Activated CD4-positive, CD25-positive, alpha-beta regulatory T cell treated with anti-CD3 and anti-CD28 coated beads, Interleukin-2, amount 50 U/mL, for 16 hours (primary cell): Measurements from ENCODE around the gene PLA2G2C.

Experiments used
- DNase-seq: peaks from one replicate; pipeline ENCODE4 v3.0.0-alpha.2; 2020; ENCODE audit warnings: low read depth, low spot score

The PLA2G2C gene

GRCh38 chr1:20207546-20207945 is 21.2 kb upstream of the PLA2G2C start:
- no peak for DNase-seq

DNA sequence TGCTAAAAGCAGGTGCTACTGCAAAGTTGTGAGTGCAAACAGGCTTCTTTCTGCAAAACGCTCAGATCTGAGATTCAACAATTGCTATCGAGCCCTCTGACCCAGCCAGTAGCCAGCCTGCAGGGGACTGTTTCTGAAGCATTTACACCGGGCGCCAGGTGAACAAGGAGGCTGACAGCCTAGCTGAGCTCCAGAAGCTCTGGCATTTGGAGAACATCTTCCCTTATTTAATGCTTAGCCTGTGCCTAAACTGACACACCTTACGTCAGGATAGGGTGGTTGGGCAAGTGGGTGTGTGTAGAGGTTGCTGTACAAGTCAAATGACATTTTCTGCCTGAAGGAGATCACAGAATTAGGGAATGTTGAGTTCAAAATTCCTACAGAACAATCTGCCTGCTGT is 15.8 kb upstream of the PLA2G2C start:
- DNase-seq, result no peak

DNA sequence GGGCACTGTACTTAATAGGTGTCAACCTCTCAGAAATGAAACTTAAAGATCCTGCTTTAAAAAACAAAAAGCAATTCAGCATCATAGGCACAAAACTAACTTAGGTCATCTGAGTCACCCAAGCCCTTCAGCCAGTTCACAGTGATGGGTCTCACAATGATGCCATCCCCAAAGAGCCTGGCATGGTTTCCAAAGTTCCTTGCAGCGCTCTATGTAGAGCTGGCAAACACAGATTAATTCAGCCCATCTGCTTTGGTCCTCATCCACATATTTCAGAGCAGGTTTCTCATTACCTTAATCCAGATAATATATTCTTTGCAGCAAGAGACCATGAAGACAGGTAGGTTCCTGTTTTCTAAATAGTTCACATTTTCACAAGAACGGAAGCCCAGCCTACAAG is 14.6 kb upstream of the PLA2G2C start:
- DNase-seq, result no peak

DNA sequence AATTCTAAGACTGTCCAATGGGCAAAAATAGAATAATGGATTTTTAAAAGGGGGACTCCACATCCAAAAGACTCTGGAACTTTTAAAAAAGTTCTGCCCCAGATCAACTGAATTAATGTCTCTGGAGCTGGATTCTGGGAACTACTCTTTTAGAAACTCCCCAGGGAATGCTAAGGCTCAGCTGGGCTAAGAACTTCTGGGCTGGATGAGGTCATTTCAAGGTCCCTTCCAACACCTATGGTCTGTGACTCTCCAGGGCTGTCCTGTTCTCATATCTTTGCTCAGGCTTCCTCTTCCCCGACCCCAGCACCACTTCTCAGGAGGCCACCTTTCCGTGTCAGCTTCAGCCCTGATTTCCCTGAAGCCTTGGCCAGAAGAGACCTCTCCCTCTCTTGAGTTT is 13.5 kb upstream of the PLA2G2C start:
- DNase-seq, result no peak

DNA sequence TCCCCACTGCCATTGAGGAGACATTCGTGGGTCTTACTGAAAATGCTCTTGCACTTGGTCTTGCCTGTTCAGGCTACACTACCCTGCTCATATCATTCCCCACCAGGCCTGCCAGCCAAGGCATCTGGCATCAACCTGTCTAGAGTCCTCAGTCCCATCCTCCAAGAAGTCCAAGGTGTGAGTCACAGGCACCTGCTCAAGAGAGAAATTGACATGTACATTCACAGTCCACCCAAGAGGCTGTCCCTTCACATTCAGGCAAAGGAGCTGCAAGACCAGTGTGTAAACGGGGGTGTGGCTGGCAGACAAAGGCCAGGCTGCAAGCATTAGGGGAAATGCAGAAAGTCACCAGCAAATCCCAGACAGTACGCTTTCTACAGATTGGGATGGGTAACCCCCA is 13.1 kb upstream of the PLA2G2C start:
- DNase-seq, result no peak

- DNase-seq, result no peak
Measured at GRCh38 chr1:20198918-20199317, 12.6 kb upstream of the PLA2G2C start.

GRCh38 chr1:20198296-20198695 is 12.0 kb upstream of the PLA2G2C start:
- no peak for DNase-seq

DNA sequence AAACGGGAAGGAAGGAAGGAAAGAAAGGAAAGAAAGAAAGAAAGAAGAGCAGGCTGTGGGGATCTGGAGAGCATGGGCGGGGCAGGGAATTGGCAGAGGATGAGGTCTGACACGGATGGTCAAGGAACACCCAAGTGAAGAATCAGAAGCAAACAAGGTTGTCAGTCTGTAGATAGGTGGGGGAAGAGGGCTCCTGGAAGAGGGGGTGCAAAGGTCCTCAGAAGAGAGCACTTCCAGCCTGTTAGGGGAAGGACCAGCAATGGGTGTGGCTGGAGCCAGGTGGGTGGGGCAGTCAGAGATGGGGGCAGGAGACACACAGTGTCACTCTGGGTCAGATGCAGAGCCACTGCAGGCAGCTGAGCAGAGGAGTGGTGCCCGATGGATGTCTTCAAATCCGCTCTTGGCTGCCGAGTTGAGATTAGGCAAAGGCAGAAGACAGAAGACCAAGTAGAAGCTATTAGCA is 11.0 kb upstream of the PLA2G2C start:
- no peak for DNase-seq

- DNase-seq, result no peak
Measured at GRCh38 chr1:20195462-20195780, 9.1 kb upstream of the PLA2G2C start.

GRCh38 chr1:20194757-20195461 is 8.6 kb upstream of the PLA2G2C start:
- peak; percentile 47 for DNase-seq

DNA sequence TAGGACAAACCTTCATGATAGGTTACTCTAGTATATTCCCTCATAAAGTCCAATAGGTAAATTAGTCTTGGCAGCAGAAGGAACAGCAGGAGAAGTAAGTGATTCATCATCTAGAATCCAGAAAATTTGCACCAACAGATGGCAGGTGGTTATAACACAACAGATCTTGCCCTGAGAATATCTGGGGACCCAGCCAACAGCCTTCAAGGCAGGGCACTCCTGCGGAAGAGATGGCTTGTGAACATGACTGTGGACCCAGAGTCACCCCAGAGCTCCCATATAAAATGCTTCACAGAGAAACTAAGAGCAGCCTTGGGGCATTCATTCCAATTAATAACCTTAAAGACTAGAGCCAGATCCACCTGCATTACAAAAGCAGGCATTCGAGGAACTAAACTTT is 7.9 kb upstream of the PLA2G2C start:
- DNase-seq, result no peak

DNA sequence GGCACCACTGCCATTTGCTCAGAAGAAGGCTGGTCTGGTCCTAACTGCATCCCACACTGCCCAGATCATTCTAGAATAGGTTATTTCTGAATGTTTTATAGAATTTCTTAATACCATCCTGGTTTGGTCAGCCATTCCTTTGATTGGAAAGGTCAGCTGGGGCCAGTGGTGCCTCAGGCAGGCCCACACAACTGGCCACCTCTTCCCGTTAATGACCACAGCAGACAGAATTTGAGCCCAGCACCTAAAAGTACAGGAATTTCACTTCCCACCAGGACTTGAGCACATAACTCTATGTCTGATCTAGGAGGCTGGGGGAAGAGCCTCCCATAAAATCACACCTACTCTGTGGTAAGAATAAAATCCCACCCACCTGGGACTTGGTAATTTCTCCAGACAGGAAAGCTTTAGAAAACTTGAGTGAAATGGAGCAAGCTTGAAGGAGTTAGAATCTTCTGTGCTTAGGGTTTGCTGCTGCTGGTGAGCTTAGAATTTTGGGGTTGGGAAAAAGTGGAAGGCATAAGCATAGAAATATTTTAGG is 6.6 kb upstream of the PLA2G2C start:
- DNase-seq, result no peak

GRCh38 chr1:20192364-20192763 is 6.0 kb upstream of the PLA2G2C start:
- no peak for DNase-seq

GRCh38 chr1:20191266-20191825 is 5.0 kb upstream of the PLA2G2C start:
- DNase-seq, result no peak

DNA sequence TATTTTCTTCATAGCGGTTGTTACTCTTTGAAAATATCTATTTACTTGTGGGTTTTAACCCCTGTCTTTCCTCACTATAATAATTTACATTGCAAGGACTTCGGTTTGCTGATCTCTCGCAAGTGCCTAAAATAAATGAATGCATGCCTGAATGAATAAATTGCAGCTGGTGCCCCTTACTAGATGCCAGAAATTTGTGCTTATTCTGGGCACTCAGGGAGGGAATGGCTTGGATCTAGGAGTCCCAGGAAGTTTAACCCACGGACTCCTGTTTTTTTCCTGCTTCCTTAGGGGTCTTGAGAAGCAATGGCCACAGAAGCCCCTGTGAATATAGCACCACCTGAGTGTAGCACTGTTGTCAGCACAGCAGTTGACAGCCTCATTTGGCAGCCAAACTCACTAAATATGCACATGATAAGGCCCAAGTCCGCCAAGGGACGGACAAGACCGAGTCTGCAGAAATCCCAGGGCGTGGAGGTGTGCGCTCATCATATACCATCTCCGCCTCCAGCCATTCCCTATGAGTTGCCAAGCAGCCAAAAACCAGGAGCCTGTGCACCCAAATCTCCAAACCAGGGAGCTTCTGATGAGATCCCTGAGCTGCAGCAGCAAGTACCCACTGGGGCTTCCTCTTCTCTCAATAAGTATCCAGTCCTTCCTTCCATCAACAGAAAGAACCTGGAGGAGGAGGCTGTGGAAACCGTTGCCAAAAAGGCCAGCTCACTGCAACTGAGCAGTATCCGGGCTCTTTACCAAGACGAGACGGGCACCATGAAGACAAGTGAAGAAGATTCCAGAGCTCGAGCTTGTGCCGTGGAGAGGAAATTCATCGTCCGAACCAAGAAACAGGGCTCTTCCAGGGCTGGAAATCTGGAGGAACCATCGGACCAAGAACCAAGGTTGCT is 4.2 kb upstream of the PLA2G2C start:
- no peak for DNase-seq

DNA sequence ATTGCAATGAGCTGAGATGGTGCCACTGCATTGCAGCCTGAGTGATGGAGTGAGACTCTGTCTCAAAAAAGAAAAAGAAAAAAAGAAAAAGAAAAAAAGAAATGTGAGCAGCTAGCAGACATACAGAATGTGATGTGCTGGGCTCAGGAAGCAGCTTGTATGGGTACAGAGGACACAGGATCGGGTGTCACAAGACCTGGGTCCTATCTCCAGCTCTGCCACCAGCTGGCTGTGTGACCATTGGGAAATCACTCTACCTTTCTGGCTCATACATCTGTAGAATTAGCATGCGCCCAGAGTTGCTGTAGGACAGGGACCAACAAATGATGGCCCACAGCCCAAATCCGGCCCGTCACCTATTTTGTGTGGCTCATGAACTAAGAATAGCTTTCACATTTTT is 3.3 kb upstream of the PLA2G2C start:
- no peak for DNase-seq

GRCh38 chr1:20188455-20188817 is 2.1 kb upstream of the PLA2G2C start:
- no peak for DNase-seq

- DNase-seq, result no peak
Measured at GRCh38 chr1:20187813-20188454, 1.6 kb upstream of the PLA2G2C start.

GRCh38 chr1:20187103-20187812 is 940 bp upstream of the PLA2G2C start:
- no peak for DNase-seq

- no peak for DNase-seq
Measured at GRCh38 chr1:20184997-20185833, 1.1 kb downstream of the PLA2G2C start.
